ENCODE measurements around the gene RTKN2. TPM values are rescaled to one million over a fixed set of nuclear protein-coding genes. Genes with fewer than 3 reads are reported as not detected.

RTKN2 gene
- total and polyA plus RNA-seq, 4 donors, result 0.05 to 0.93 (median 0.17) TPM; not detected in 1

- Histone ChIP-seq H3K9me3 (ENCODE audit: control insufficient read depth in 4 of 4, low read length in 3 of 4) (no peaks in the 10 kb centered on the region), H3K27me3 (ENCODE audit: control insufficient read depth in 4 of 4, insufficient read depth in 4 of 4, low read length in 3 of 4) (no peaks in the 10 kb centered on the region), H3K4me1 (ENCODE audit: control insufficient read depth in 4 of 4, insufficient read depth in 4 of 4, low read length in 3 of 4) (no peaks in the 10 kb centered on the region), H3K9ac (ENCODE audit: low read depth in 1 of 2, low read length in 2 of 2) (no peak overlapping the region), H3K4me3 (ENCODE audit: low read depth in 1 of 3, low read length in 3 of 3) (no peak overlapping the region), H3K36me3 (ENCODE audit: control insufficient read depth in 4 of 4, insufficient read depth in 3 of 4, low read depth in 1 of 4, low read length in 3 of 4) (no peaks in the 10 kb centered on the region), H3K27ac (ENCODE audit: low read depth in 1 of 2, low read length in 2 of 2) (no peak overlapping the region)
- TF ChIP-seq MAX (IDR thresholded peaks at IDR 0.05) (no peak), TAF1 (conservative IDR thresholded peaks at IDR 0.05) (no peak), FOXA2 (IDR thresholded peaks at IDR 0.05) (no peak), RAD21 (IDR thresholded peaks at IDR 0.05) (no peak), RXRA (IDR thresholded peaks at IDR 0.05) (no peak), ATF3 (IDR thresholded peaks at IDR 0.05) (no peak), REST (IDR thresholded peaks at IDR 0.05) (no peak), YY1 (IDR thresholded peaks at IDR 0.05) (no peak), FOXA1 (IDR thresholded peaks at IDR 0.05) (no peak), SP1 (IDR thresholded peaks at IDR 0.05) (no peak), EGR1 (IDR thresholded peaks at IDR 0.05; ENCODE audit: low read depth in 2 of 2) (no peak), GABPA (IDR thresholded peaks at IDR 0.05 in 1 of 2, conservative IDR thresholded peaks at IDR 0.05 in 1 of 2) (no peak), CTCF (IDR thresholded peaks at IDR 0.05; ENCODE audit: low read depth, low read length, missing input control) (no peak), JUND (IDR thresholded peaks at IDR 0.05) (no peak)
- WGBS, result 95% methylated on average over 4 of the region's 4 CpGs
- no peak for DNase-seq (ENCODE audit: low spot score)
Measured at GRCh38 chr10:62180677-62181076, 88.0 kb downstream of the RTKN2 start.

- Histone ChIP-seq H3K27me3 (ENCODE audit: control insufficient read depth in 4 of 4, insufficient read depth in 4 of 4, low read length in 3 of 4) (no peaks in the 10 kb centered on the region), H3K4me1 (ENCODE audit: control insufficient read depth in 4 of 4, insufficient read depth in 4 of 4, low read length in 3 of 4) (no peaks in the 10 kb centered on the region), H3K36me3 (ENCODE audit: control insufficient read depth in 4 of 4, insufficient read depth in 3 of 4, low read depth in 1 of 4, low read length in 3 of 4) (no peaks in the 10 kb centered on the region), H3K4me3 (ENCODE audit: low read depth in 1 of 3, low read length in 3 of 3) (no peak overlapping the region), H3K27ac (ENCODE audit: low read depth in 1 of 2, low read length in 2 of 2) (no peak overlapping the region), H3K9me3 (ENCODE audit: control insufficient read depth in 4 of 4, low read length in 3 of 4) (no peaks in the 10 kb centered on the region), H3K9ac (ENCODE audit: low read depth in 1 of 2, low read length in 2 of 2) (no peak overlapping the region)
- DNase-seq (ENCODE audit: low spot score), result no peak
- WGBS, result over 99% methylated on average over 2 of the region's 2 CpGs
- no peak for TF ChIP-seq HNF4A (conservative IDR thresholded peaks at IDR 0.05)
- no peak for TF ChIP-seq EGR1 (IDR thresholded peaks at IDR 0.05; ENCODE audit: low read depth in 2 of 2)
- TF ChIP-seq MAX (IDR thresholded peaks at IDR 0.05), result no peak
- TF ChIP-seq TAF1 (conservative IDR thresholded peaks at IDR 0.05), result no peak
- TF ChIP-seq FOXA1 (IDR thresholded peaks at IDR 0.05), result no peak
- TF ChIP-seq ZBTB33 (IDR thresholded peaks at IDR 0.05), result no peak
- TF ChIP-seq RXRA (IDR thresholded peaks at IDR 0.05), result no peak
- TF ChIP-seq JUND (IDR thresholded peaks at IDR 0.05), result no peak
- no peak for TF ChIP-seq YY1 (IDR thresholded peaks at IDR 0.05)
- TF ChIP-seq REST (IDR thresholded peaks at IDR 0.05), result no peak
Measured at GRCh38 chr10:62178568-62178967, 90.1 kb downstream of the RTKN2 start.

All from liver (tissue), 9 donors.